Sigmoid colon (tissue), 4 donors: ENCODE results near the gene JDP2.

Experiments
- EP300 ChIP-seq, 4 donors: sonication (generic); formaldehyde crosslinking; IDR thresholded peaks; one replicate each; pipeline ENCODE4 v1.6.1; 2017; ENCODE audit warnings: antibody characterized with exemption in 4 of 4
- POLR2A ChIP-seq, 2 donors: fragments of 450-650 bp; IDR thresholded peaks; one replicate each; pipeline ENCODE4 v1.6.1; 2016; ENCODE audit warnings: antibody characterized with exemption in 2 of 2, mild to moderate bottlenecking in 2 of 2, moderate library complexity in 2 of 2
- POLR2AphosphoS5 ChIP-seq, 4 donors: sonication (generic); formaldehyde crosslinking; IDR thresholded peaks; one replicate each; pipeline ENCODE4 v1.6.1; 2017; ENCODE audit warnings: antibody characterized with exemption in 4 of 4
- TF ChIP-seq, protein P1 (sequence below), 4 experiments: fragments of 450-650 bp in 3 of 4; fragments of 200-600 bp in 1 of 4; IDR thresholded peaks; one replicate each; pipeline ENCODE4 v1.5.1; 2016 to 2019; ENCODE audit warnings: antibody characterized with exemption in 4 of 4, mild to moderate bottlenecking in 3 of 4, moderate library complexity in 2 of 4

DNA sequence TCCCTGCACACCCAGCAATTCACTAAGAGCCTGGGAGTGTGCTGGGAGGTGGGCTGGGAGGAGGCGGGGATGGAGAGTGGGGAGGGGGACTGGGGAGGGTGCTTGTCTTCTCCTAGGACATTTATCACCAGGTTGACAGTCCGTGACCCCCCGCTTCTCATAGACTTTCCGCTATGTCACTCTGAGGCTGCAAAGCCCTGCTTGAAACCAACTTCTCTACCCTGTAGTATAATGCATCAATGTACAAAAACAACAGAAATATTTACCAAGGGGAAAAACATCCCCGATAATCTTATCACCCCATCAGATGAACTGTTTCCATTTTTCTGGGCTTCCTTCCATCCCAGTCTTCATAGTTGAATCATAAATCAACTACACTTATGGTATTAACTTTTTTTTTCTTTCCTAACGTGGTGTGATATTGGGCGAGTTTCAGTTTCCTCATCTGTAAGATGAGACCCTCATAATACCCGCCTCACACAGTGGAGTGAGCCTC is 65.8 kb downstream of the JDP2 start:
- TF ChIP-seq EP300 (IDR thresholded peaks at IDR 0.05): no peak
- TF ChIP-seq, protein P1, sequence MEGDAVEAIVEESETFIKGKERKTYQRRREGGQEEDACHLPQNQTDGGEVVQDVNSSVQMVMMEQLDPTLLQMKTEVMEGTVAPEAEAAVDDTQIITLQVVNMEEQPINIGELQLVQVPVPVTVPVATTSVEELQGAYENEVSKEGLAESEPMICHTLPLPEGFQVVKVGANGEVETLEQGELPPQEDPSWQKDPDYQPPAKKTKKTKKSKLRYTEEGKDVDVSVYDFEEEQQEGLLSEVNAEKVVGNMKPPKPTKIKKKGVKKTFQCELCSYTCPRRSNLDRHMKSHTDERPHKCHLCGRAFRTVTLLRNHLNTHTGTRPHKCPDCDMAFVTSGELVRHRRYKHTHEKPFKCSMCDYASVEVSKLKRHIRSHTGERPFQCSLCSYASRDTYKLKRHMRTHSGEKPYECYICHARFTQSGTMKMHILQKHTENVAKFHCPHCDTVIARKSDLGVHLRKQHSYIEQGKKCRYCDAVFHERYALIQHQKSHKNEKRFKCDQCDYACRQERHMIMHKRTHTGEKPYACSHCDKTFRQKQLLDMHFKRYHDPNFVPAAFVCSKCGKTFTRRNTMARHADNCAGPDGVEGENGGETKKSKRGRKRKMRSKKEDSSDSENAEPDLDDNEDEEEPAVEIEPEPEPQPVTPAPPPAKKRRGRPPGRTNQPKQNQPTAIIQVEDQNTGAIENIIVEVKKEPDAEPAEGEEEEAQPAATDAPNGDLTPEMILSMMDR (IDR thresholded peaks at IDR 0.05): no peak
- TF ChIP-seq POLR2A (IDR thresholded peaks at IDR 0.05): no peak
- no peak for TF ChIP-seq POLR2AphosphoS5 (IDR thresholded peaks at IDR 0.05)
